ENCODE data around the gene CABLES2.
A peak's percentile ranks its signal among the peaks of the same experiment; 100 is the strongest.

The CABLES2 gene

GRCh38 chr20:62370115-62370806 is 36.8 kb downstream of the CABLES2 start:
- DNase-seq, result no peak

GRCh38 chr20:62369815-62370114 is 37.3 kb downstream of the CABLES2 start:
- no peak for DNase-seq

DNA sequence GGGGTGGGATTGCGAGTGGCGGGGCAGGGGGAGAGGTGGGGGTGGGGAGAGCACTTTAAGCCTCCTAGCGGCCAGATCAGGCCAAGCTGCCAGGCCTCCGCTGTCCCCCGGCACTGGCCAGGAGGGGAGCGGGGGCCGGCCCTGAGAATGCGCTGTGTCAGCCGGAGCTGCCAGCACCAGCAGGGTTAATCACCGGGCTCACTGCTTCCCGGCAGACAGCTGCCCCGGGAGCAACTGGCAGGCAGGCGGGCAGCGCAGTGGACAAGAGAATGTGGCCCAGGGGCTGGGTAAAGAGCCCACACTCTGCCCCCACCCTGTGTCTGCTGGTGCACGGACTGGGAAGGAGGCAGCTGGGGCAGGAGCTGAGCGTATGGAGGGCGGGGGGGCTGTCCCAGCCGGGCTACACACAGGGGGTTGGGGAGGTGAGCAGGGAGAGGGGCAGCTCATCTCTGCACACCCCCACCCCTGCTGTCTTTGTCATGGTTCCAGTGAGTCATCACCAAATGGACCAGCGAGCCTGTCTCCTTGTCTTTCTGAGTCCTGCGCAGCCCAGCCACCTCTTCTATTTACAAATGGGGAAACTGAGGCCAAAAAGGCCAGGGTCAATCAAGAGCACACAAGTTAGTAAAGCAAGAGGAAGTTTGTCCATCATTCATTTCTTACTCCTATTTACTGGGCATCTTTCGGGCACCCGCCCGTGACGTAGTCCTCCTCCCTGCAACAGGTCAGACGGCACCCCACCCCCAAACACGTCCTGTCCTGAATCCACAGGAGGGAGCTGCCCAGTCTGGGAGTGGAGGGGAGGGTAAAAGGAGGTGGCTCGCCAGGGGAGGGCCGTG is 37.9 kb downstream of the CABLES2 start:
- DNase-seq, result no peak

DNA sequence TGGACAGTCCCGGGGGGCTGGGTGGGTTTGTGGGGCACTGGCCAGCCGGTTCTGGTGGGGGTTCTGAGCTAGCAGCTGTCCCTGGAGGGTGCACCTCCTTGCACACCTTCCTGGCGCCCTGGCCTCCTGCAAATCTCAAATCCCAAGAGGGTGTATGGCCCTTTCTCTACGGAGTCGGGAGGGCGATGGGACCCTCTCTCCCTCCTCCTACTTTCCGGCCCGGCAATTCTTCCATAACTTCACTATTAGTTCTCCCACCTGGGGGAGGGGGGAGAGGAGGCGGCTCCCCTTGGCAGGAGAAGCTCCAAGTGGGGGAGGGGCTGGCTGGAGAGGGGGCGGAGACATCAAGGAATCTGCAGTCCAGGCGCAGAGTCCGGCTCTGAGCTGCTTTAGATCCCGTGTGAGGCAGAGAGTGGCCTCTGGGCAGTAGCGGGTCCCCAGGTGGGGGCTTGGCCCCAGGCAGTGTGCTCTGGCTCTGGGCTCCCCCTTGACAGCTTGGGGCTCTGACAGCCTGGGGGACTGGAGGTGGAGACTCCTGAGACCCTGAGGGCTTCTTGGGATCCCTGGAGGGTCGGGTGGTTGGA is 38.6 kb downstream of the CABLES2 start:
- no peak for DNase-seq

DNA sequence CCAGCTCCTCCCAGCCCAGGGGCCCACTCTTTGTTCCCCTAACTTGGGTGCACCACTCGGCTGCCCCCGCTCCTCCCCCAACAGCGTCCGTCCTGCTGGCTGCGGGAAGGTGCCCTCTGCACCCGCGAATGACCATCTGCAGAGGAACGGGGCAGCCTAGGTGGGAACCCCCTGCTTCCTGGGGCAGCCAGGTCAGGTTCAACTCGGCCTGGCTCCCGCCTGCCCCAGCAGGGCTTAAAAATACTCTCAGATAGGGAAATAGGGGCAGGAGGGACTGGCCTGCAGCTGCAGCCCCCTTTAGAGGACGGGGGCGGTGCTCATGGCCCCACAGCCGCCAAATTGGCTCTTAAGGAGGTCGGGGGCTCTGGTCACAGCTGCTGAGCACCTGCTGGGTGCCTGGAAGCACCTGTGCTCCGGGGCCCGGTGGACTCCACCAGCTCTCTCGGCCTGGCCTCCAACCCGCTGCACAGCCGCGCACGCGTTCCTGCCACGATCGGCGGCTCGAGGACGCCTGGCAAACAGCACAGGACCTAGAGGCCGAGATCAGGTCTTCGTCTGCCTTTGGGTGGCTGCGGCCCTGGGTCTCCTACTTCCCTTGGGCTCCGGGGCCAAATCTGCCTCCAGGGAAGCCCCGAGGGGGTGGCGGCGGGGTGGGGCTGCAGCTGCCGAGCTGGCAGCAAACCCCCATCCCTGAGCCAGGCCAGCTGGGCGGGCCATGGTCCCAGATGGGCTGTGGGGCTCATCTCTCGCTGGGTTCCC is 39.3 kb downstream of the CABLES2 start:
- peak in 2 of 6 experiments; percentile 20 to 35 for DNase-seq

- no peak for DNase-seq
Observed at GRCh38 chr20:62367136-62367632, 39.9 kb downstream of the CABLES2 start, which contains the start of gene LAMA5. LAMA5 (minus strand) TSS chr20:62367312; CDS start chr20:62367245, 67 bp downstream.

DNA sequence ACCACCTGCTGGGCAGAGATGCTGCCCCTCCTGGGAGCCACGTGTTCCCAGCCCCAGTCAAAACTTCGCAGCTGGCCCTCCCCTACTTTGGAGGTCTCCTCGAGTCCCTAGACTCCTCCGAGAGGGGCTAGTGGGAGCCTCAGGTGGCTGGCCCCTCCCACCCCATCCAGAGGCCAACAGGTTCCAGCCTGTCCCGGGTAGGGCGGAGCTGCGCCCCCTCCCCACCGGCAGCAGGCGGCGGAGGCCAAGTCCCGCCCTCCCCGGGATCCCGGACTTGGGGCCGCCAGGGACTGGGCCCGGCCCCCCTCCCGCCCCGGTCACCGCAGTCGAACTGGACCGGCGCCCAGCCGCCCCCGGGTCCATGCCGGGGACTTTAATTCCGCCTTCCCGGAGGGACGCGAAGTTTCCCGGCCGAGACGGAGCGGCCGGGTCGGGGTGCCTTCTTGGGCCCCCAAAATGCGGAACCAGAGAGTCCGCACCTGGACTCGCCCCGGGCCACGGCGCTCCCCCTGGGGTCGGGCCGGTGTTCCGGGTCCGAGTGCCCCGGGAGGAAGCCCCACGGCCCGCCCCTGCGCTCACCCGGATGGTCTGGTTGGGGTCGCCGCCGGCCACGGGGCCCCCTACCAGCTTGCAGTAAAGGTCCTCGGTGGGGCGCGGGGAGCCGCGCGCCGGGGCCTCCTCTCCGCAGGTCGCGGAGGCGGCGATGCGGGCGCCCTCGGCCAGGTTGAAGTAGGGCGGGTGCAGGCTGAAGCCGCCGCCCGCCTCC is 40.5 kb downstream of the CABLES2 start:
- no peak for DNase-seq

DNA sequence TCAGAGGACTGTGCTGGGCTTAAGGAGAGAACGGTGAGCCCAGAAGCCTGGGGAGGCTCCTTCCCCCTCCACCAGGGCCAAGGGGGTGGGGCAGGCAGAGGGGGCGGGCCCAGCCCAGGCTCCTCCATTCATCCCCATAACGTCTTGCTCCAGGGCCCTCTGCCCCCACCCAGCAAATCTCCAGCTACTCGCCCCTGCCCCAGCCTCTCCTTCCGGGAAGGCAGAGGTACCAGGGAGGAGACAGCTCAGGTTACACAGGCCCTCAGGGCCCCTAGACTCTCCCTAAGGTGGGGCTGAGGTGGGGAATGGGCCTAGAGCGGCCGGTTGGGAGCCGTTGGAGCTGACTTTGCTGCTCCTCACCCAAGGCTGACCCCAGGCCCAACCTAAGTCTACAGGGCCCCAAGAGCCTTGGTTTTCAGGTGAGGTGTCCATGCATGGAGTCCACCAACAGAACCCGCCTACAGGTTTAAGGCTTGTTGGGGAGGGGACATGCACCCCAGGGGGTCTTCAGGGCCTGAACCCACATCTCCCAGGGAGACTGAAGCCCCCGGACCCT is 41.2 kb downstream of the CABLES2 start:
- DNase-seq, result no peak

DNA sequence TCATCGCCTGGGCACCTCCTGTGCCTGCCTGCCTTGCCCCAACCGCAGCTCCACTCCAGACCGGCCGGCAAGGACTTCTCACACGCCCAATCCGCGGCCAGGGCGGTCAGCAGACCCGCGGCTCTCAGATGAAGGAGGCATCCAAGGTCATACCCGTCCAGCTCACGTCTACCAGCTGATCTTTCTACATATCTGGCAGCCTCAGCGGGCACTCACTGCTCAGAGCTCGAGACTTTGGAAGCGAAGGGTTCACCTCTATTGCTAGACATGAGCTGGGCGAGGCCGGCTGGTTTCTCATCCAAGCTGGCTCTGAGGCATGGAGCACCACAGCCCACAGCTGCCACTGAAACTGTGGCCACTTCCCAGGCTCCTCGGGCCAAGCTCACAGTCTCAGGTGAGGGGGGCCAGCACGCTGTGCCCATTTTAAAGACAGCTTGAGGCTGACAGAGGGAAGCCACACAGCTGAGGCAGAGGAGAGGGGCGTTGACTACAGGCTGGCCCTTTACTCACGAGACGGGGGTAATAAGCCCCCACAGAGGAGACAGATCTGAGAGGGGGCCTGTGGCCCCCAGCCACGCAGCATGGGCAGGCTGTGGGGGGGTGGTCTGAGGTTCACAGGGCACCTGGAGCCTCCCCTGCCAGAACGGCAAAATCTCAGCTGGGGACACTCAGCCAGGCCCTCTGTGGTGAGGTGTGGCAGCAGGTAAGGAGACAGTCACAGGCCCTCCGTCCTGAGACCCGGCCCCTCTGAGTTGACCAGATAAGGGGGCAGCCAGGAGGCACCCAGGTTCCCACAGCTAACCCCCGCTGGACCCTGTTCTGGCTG is 42.0 kb downstream of the CABLES2 start:
- DNase-seq, result no peak

DNA sequence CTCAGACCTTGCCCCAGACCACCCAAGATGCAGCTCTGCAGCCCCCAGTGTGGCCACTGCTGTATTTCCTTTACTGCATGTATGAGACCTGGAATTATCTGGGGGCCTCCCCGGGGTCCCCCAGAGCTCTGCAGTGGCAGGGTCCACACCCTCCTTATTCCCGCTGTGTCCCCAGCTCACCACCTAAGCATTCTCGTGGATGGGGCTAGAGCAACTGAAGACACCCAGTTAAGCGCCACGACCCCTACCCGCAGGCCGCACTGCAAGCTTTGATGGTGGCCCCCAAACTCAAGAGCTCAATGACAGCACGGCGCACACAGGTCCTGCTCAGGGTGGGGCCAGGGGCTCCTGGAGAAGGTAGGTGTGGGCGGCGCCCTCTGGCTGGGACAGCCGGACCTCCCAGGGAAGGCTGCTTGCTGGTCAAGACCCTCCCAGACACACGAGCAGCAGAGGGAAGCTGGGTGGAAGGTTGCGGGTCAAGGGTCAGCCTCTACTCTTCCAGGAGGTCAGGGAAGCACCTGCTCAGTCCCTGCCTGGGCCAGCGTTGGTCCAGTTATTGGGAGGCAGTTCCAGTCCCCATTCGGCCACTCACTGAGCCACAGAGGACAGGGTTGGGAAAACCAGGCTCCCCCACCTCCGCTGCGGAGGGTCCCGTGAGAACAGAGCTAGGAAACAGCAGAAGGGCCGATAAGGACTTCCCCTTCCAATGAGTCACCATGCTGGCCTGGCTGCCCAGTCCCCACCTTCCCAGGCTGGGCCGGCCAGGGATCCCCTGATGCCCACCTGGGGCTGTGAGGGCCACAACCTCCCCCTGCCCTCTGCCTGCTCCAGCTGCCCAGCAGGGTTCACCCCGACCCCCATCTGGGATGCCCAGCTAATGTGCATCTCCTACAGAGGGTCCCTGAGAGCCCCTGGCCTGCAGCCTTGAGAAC is 42.9 kb downstream of the CABLES2 start:
- DNase-seq, result no peak

DNA sequence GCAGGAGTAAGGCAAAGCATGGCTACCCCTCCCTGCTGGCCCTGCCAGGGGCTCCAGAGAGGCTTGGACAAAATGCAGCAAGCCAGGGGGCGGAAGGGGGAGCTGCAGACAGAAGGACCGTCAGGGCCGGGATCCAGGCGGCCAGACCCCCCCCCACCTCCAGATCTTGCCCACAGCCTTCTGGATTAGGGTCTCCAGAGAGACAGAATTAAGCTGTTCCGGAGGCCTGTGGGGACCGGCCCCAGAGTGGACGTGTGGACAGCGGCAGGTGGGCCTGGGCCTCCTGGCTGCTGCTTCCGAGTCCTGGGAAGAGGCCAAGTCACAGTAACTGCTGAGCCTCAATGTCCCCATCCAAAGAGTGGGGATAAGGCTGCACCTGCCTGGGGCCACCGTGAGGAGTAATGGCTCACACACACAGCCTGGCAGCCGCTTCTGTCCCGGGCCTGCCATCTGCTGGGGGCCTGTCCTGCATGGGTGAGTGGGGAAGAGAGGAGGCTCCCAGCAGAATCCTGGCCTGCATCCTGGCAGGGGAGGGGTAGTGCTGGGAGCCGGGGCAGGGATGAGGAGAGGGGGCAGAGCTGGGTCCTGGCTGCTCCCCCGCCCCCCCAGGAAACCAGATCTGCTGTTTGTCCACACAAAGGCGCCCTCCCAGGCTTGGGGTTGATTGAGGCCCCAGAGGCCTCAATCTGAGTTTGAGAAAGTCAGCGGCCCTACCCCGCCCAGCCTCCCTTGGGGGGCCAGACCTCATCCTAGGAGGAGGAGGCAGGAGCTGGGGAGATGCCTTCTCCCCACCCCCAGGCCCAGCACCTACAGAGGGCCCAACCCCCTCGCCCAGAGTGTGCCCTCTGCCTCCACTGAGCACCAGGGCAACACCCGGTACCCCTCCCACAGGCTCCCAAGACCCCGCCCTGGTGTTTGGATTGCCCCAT is 43.8 kb downstream of the CABLES2 start:
- DNase-seq, result no peak

DNA sequence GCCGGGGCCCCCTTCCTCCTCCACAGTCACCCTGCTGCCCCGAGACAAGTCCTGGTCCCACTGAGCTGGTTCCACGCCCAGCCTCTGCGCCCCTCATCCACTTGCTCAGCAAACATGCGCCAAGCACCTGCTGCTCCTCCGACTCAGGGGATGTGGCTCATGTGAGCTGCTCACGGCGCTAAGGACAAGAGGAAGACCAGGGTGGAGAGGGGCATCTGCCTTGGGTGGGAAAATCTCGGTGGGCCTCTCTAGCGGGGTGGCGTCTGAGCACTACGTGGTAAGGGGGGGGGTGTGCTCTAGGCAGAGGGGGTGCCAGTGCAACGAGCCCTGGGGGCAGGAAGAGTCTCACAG is 44.5 kb downstream of the CABLES2 start:
- DNase-seq, result no peak

DNA sequence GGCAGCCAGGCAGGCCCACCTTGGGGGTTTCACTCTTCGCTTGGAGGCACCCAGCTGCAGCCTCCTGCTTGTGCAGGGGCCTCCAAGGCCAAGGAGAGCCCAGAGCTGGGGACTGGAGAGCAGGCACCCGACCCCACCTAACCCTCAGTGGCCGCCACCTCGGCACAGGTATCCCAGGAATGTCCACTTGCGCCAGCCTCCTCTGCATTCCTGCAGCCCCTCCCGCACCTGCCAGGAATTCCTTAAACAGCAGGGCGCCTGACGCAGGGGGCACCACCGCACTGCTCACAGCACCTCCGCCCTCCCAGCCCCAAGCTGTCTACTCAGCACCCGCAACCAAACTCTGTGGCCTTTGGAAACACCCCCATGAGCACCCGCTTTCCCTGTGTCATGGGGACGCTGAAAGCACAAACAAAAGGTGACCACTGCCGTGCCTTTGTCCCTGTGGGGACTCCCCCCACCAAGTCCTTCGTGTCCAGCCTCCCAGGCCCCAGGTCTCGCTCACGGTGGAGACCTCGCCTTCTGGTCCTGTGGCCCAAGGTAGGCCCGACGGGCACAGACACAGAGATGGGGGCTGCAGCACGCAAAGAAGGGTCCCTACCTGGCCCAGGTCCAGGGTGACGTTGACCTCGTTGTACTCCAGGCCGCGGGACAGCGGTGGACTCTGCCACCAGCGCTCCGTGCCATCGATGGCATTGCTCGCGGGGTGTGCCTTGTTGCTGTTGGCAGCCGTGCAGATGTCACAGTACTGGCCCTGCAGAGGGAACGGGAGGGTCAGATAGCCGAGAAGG is 45.1 kb downstream of the CABLES2 start:
- no peak for DNase-seq

- DNase-seq, result no peak
Observed at GRCh38 chr20:62360854-62361798, 46.0 kb downstream of the CABLES2 start.

GRCh38 chr20:62359491-62360121 is 47.5 kb downstream of the CABLES2 start:
- no peak for DNase-seq

DNA sequence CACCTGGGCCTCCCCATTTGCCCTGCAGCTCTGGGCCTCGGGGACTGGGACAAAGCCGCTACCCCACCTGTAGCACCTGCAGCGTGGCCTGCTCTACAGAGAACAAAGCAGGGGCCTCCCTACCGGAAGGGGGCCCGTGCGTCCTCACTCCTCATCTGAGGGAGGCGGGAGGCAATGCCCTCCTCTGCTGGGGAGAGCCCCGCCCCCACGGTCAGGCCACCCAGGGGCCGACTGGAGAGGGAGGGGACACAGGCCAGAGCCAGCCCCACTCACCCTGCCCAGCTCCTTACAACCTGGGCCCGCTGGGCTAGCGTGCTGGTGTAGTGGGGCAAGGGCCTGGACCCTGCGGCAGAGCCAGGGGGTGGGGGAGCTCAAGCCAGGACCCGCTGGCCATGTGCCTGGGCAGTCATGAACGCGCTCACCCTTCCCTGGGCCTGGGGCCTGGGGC is 48.0 kb downstream of the CABLES2 start:
- no peak for DNase-seq

All from stimulated activated naive CD4-positive, alpha-beta T cell (primary cell).